Pancreas (tissue), 10 donors: Measurements from ENCODE around the gene CREB3. TPM values are rescaled to one million over a fixed set of nuclear protein-coding genes. Genes with fewer than 3 reads are reported as not detected.

Experiments
- ATAC-seq, 4 donors: fragments of 200-7000 bp; cut with Tn5 transposase; one replicate each; pipeline versions ENCODE4 v1.8.0 to v1.9.1; 2020; ENCODE audit warnings: mild to moderate bottlenecking in 4 of 4, moderate library complexity in 4 of 4
- DNase-seq, 6 donors: peaks; one replicate each; pipeline ENCODE4 v3.0.0-alpha.2; 2020
- FAIRE-seq: peaks from 2 replicates; lab custom pipeline; 2012; peaks lifted over from hg19 to GRCh38; lab: Jason Lieb, UNC
- H3K27ac ChIP-seq, 4 donors: fragments of 200-600 bp; sonication (generic); 1 replicate in 3 of 4; 2 replicates in 1 of 4; pipeline versions ENCODE4 v1.5.0 to v1.8.0; 2020
- H3K27me3 ChIP-seq, 4 donors: fragments of 200-600 bp; one replicate each; pipeline ENCODE4 v1.8.0; 2021
- H3K36me3 ChIP-seq, 3 donors: fragments of 200-600 bp; sonication (generic) in 1 of 3; one replicate each; pipeline versions ENCODE4 v1.5.0 to v1.8.0; 2020 to 2021
- H3K4me1 ChIP-seq, 3 donors: fragments of 200-600 bp; one replicate each; pipeline ENCODE4 v1.8.0; 2021
- H3K4me3 ChIP-seq, 4 donors: fragments of 200-600 bp; sonication (generic) in 2 of 4; one replicate each; pipeline versions ENCODE4 v1.5.0 to v1.8.0; 2020 to 2021
- H3K9me3 ChIP-seq, 4 donors: fragments of 200-600 bp; one replicate each; pipeline ENCODE4 v1.8.0; 2021
- CTCF ChIP-seq, 4 donors: fragments of 200-600 bp; sonication (generic) in 3 of 4; IDR thresholded peaks; one replicate each; pipeline versions ENCODE4 v1.5.0 to v1.8.0; 2021; ENCODE audit warnings: antibody characterized with exemption in 4 of 4
- WGBS, 2 donors: extraction: QIAGEN DNeasy Blood & Tissue Kit; methylation state at CpG; one replicate each; pipeline ENCODE4 v1.1.7; 2013; 5-methylcytosine and 5-hydroxymethylcytosine counted together
- intact Hi-C, 3 donors: fragments of 100-400 bp; cut with DNase I; formaldehyde crosslinking; loops; one replicate each; pipeline versions ENCODE4 v1.11.1 to v1.14.2; 2022
- polyA plus RNA-seq, 2 donors: library from polyadenylated mRNA; stranded (reverse); fragments of 200-250 nt; gene quantifications; one replicate each; pipeline ENCODE4 v1.2.3, GENCODE V29; 2013
- total RNA-seq, 6 donors: library from RNA; stranded (reverse); fragmentation: NEBNext Ultra II Directional in 4 of 6; extraction: Animal tissue kit (Norgen Biotek cat#: 25700) in 4 of 6; gene quantifications; one replicate each; pipeline versions ENCODE4 v1.2.1 to v1.2.4, GENCODE V29; 2021 to 2023
- donor health status: healthy with polysubstance abuse.
- donor health status: DM: no; HTN: no; CAD: no; lungs with moderate emphysema.
- donor health status: DM: no; HTN: no; CAD: no.
- donor health status: control.
- donor health status: control.
- donor health status: Bipolar disorder and iron deficiency.
- donor health status: DM: yes; HTN: yes; CAD: no.
- donor health status: DM: no; HTN: no; CAD: no.
- donor health status: DM: no; HTN: no; CAD: no.
- donor health status: DM: yes; HTN: yes; CAD: no.

CREB3 gene
- total and polyA plus RNA-seq, 8 donors = 15.7 to 29.6 (median 20.5) TPM

- DNase-seq = no peak
- WGBS, 2 donors = 77 to 85% methylated on average over 3 of the region's 3 CpGs
- H3K27ac ChIP-seq = peak overlapping the region in 1 of 4 donors; percentile 37
- intact Hi-C loops = no loop called here
- H3K9me3 ChIP-seq = no peaks in the 10 kb centered on the region
- H3K36me3 ChIP-seq = peaks cover 3 to 43% (median 28%) of the 10 kb centered on the region in 3 donors
- no peak overlapping the region for H3K4me3 ChIP-seq
- peaks cover 19 to 32% (median 24%) of the 10 kb centered on the region in 3 donors for H3K4me1 ChIP-seq
- TF ChIP-seq CTCF (IDR thresholded peaks at IDR 0.05) = no peak
- no peak for ATAC-seq
- no peaks in the 10 kb centered on the region for H3K27me3 ChIP-seq
- FAIRE-seq = no peak
These were observed 1.6 kb downstream of the CREB3 start for GRCh38 chr9:35734096-35734495.

DNA sequence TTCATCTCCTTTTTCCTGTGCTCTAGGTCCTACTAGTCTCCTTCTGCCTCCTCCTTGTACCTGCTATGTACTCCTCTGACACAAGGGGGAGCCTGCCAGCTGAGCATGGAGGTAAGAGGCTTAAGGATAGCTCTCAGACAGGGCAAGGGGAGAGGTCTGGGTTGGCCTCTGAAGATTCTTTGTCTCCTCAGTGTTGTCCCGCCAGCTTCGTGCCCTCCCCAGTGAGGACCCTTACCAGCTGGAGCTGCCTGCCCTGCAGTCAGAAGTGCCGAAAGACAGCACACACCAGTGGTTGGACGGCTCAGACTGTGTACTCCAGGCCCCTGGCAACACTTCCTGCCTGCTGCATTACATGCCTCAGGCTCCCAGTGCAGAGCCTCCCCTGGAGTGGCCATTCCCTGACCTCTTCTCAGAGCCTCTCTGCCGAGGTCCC is 3.8 kb downstream of the CREB3 start:
- peaks cover 3 to 52% (median 38%) of the 10 kb centered on the region in 3 donors for H3K36me3 ChIP-seq
- FAIRE-seq (no peak), DNase-seq (peak; percentile 41 to 70 (median 56)), ATAC-seq (peak in 2 of 4 donors; percentile 10 to 18)
- WGBS, 2 donors = 49 to 52% methylated on average over 5 of the region's 5 CpGs
- peaks cover 8 to 12% (median 12%) of the 10 kb centered on the region in 3 donors for H3K4me1 ChIP-seq
- no peaks in the 10 kb centered on the region for H3K9me3 ChIP-seq
- no peaks in the 10 kb centered on the region for H3K27me3 ChIP-seq
- H3K27ac ChIP-seq = no peak overlapping the region
- no peak overlapping the region for H3K4me3 ChIP-seq
- TF ChIP-seq CTCF (IDR thresholded peaks at IDR 0.05) = peak; percentile 35 to 59 (median 55)
- intact Hi-C loops = no loop called here

GRCh38 chr9:35737143-35737542 is 4.7 kb downstream of the CREB3 start:
- TF ChIP-seq CTCF (IDR thresholded peaks at IDR 0.05) = no peak
- Histone ChIP-seq H3K4me3 (no peak overlapping the region), H3K4me1 (peaks cover 7 to 12% (median 12%) of the 10 kb centered on the region in 3 donors), H3K27ac (no peak overlapping the region), H3K36me3 (peaks cover 3 to 59% (median 41%) of the 10 kb centered on the region in 3 donors), H3K27me3 (no peaks in the 10 kb centered on the region), H3K9me3 (no peaks in the 10 kb centered on the region)
- FAIRE-seq (no peak), DNase-seq (peak in 1 of 6 donors; percentile 57), ATAC-seq (no peak)
- whole genome bisulfite sequencing, 2 donors = 78 to 81% methylated on average over 7 of the region's 7 CpGs
- intact Hi-C loops = no loop called here

- Histone ChIP-seq H3K9me3 (no peaks in the 10 kb centered on the region), H3K4me1 (peaks cover 7 to 12% (median 11%) of the 10 kb centered on the region in 3 donors), H3K36me3 (peaks cover 3 to 69% (median 48%) of the 10 kb centered on the region in 3 donors), H3K27ac (no peak overlapping the region), H3K4me3 (no peak overlapping the region), H3K27me3 (no peaks in the 10 kb centered on the region)
- intact Hi-C loops = no loop called here
- no peak for TF ChIP-seq CTCF (IDR thresholded peaks at IDR 0.05)
- no peak for FAIRE-seq
- no peak for DNase-seq
- WGBS, 2 donors = 74 to 78% methylated on average over 4 of the region's 4 CpGs
- ATAC-seq = no peak
These were observed 5.7 kb downstream of the CREB3 start for GRCh38 chr9:35738186-35738585.

GRCh38 chr9:35738924-35739323 is 6.5 kb downstream of the CREB3 start:
- intact Hi-C loops = no loop called here
- DNase-seq (no peak), ATAC-seq (no peak), FAIRE-seq (no peak)
- Histone ChIP-seq H3K36me3 (peaks cover 3 to 77% (median 48%) of the 10 kb centered on the region in 3 donors), H3K27ac (no peak overlapping the region), H3K4me1 (peaks cover 0 to 4% (median 4%) of the 10 kb centered on the region in 3 donors), H3K27me3 (no peaks in the 10 kb centered on the region), H3K9me3 (no peaks in the 10 kb centered on the region), H3K4me3 (no peak overlapping the region)
- WGBS, 2 donors = 83 to 91% methylated on average over 7 of the region's 7 CpGs
- no peak for TF ChIP-seq CTCF (IDR thresholded peaks at IDR 0.05)
